ENCODE results near the gene HNRNPU. TPM values are rescaled to one million over a fixed set of nuclear protein-coding genes. Genes with fewer than 3 reads are reported as not detected.

HNRNPU gene
- total RNA-seq, 1 donor from 2014 or later, result 427 TPM

- Mint-ChIP-seq H3K9me3 (ENCODE audit: unreplicated experiment) (peaks cover 2% of the 10 kb centered on the region), H3K27ac (ENCODE audit: unreplicated experiment) (no peak overlapping the region), H3K36me3 (ENCODE audit: unreplicated experiment) (no peaks in the 10 kb centered on the region), H3K4me1 (ENCODE audit: low read depth, unreplicated experiment) (no peaks in the 10 kb centered on the region), H3K4me3 (ENCODE audit: unreplicated experiment) (no peak overlapping the region), H3K27me3 (ENCODE audit: unreplicated experiment) (peaks cover 4% of the 10 kb centered on the region)
- no peak for DNase-seq
- TF ChIP-seq, protein P1, sequence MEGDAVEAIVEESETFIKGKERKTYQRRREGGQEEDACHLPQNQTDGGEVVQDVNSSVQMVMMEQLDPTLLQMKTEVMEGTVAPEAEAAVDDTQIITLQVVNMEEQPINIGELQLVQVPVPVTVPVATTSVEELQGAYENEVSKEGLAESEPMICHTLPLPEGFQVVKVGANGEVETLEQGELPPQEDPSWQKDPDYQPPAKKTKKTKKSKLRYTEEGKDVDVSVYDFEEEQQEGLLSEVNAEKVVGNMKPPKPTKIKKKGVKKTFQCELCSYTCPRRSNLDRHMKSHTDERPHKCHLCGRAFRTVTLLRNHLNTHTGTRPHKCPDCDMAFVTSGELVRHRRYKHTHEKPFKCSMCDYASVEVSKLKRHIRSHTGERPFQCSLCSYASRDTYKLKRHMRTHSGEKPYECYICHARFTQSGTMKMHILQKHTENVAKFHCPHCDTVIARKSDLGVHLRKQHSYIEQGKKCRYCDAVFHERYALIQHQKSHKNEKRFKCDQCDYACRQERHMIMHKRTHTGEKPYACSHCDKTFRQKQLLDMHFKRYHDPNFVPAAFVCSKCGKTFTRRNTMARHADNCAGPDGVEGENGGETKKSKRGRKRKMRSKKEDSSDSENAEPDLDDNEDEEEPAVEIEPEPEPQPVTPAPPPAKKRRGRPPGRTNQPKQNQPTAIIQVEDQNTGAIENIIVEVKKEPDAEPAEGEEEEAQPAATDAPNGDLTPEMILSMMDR (IDR thresholded peaks at IDR 0.05; ENCODE audit: partially characterized antibody, unreplicated experiment), result no peak
These were observed 33.3 kb upstream of the HNRNPU start for GRCh38 chr1:244897476-244898254.

DNA sequence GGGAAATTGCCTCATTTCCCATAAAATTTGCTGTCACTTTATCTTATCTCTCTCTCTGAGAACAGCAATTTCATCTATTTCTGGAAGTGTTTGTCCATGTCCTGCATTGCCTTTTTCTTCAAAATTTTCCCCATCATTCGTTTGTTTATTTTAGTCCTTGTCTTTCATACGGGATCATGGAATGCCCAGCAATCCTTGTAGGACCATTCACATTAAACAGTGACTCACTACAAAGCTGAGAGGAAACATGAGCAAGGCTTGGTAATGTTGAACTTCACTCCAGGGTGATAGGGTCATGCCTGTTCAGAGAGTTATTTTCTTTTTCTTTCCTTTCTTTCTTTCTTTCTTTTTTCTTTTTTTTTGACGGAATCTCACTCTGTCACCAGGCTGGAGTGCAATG lies 32.2 kb upstream of the HNRNPU start:
- Mint-ChIP-seq H3K27me3 (ENCODE audit: unreplicated experiment) (peaks cover 4% of the 10 kb centered on the region), H3K4me3 (ENCODE audit: unreplicated experiment) (no peak overlapping the region), H3K4me1 (ENCODE audit: low read depth, unreplicated experiment) (no peaks in the 10 kb centered on the region), H3K9me3 (ENCODE audit: unreplicated experiment) (peaks cover 2% of the 10 kb centered on the region), H3K27ac (ENCODE audit: unreplicated experiment) (no peak overlapping the region), H3K36me3 (ENCODE audit: unreplicated experiment) (no peaks in the 10 kb centered on the region)
- DNase-seq, result no peak
- TF ChIP-seq, protein P1 (IDR thresholded peaks at IDR 0.05; ENCODE audit: partially characterized antibody, unreplicated experiment), result no peak

DNA sequence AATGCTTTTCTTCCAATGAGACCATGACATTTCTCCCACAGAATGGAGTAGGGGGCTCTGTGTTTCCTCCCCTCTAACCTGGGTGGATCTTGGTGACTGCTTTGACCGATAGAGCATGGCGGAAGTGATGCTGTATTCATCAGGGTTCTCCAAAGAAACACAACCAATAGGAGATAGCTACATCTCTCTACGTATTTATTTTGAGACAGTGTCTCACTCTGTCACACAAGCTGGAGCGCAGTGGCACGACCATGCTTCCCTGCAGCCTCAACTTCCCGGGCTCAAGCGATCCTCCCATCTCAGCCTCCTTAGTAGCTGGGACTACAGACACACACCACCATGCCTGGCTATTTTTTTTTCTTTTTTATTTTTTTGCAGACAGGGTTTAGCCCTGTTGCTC lies 29.5 kb upstream of the HNRNPU start:
- DNase-seq, result no peak
- Mint-ChIP-seq H3K27me3 (ENCODE audit: unreplicated experiment) (peaks cover 1% of the 10 kb centered on the region), H3K27ac (ENCODE audit: unreplicated experiment) (no peak overlapping the region), H3K4me1 (ENCODE audit: low read depth, unreplicated experiment) (no peaks in the 10 kb centered on the region), H3K9me3 (ENCODE audit: unreplicated experiment) (no peaks in the 10 kb centered on the region), H3K4me3 (ENCODE audit: unreplicated experiment) (no peak overlapping the region), H3K36me3 (ENCODE audit: unreplicated experiment) (no peaks in the 10 kb centered on the region)
- TF ChIP-seq, protein P1 (IDR thresholded peaks at IDR 0.05; ENCODE audit: partially characterized antibody, unreplicated experiment), result no peak

DNA sequence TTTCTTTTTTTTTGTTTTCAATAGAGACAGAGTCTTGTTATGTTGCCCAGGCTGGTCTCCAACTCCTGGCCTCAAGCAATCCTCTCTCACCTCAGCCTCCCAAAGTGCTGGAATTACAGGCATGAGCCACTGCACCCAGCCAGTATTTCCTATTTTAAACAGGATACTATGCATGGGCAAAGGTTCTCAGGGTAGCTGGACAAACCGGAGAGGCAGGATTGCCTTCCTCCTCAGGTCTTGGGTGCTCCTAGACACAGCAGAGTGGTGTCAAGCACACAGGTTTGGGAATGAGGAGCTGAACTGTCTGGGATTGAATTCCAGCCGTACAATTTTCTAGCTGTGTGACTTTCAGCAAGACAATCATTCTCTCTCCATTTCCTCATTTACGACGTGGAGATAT lies 22.9 kb upstream of the HNRNPU start:
- Mint-ChIP-seq H3K36me3 (ENCODE audit: unreplicated experiment) (no peaks in the 10 kb centered on the region), H3K4me3 (ENCODE audit: unreplicated experiment) (no peak overlapping the region), H3K27ac (ENCODE audit: unreplicated experiment) (no peak overlapping the region), H3K27me3 (ENCODE audit: unreplicated experiment) (peaks cover 1% of the 10 kb centered on the region), H3K9me3 (ENCODE audit: unreplicated experiment) (peaks cover 5% of the 10 kb centered on the region), H3K4me1 (ENCODE audit: low read depth, unreplicated experiment) (no peaks in the 10 kb centered on the region)
- DNase-seq, result no peak
- TF ChIP-seq, protein P1 (IDR thresholded peaks at IDR 0.05; ENCODE audit: partially characterized antibody, unreplicated experiment), result no peak

GRCh38 chr1:244881552-244882280 lies 17.4 kb upstream of the HNRNPU start:
- H3K27me3 Mint-ChIP-seq (ENCODE audit: unreplicated experiment), result peaks cover 1% of the 10 kb centered on the region
- no peaks in the 10 kb centered on the region for H3K36me3 Mint-ChIP-seq (ENCODE audit: unreplicated experiment)
- no peak for DNase-seq

More at GRCh38 chr1:244881552-244882280, 17.4 kb upstream of the HNRNPU start:
- Mint-ChIP-seq H3K27ac (ENCODE audit: unreplicated experiment) (no peak overlapping the region), H3K4me1 (ENCODE audit: low read depth, unreplicated experiment) (no peaks in the 10 kb centered on the region), H3K9me3 (ENCODE audit: unreplicated experiment) (peaks cover 5% of the 10 kb centered on the region), H3K4me3 (ENCODE audit: unreplicated experiment) (no peak overlapping the region)
- TF ChIP-seq, protein P1 (IDR thresholded peaks at IDR 0.05; ENCODE audit: partially characterized antibody, unreplicated experiment), result no peak
